Kidney epithelial cell (primary cell): Measurements from ENCODE around the gene ZNF692. TPM values are rescaled to one million over a fixed set of nuclear protein-coding genes. Genes with fewer than 3 reads are reported as not detected.

Experiments used
- DNase-seq: peaks from one replicate; pipeline ENCODE4 v3.0.0-alpha.2; 2010; ENCODE audit warnings: low read depth
- H3K27me3 ChIP-seq: 2 replicates; pipeline ENCODE4 v1.6.0; 2011; ENCODE audit warnings: low read length; ENCODE audit not compliant: control insufficient read depth, insufficient read depth
- H3K36me3 ChIP-seq: 2 replicates; pipeline ENCODE4 v1.5.1; 2011; ENCODE audit warnings: low read length; ENCODE audit not compliant: control insufficient read depth, insufficient read depth
- H3K4me3 ChIP-seq: 2 replicates; pipeline ENCODE4 v1.5.1; 2011; ENCODE audit warnings: low read depth, mild to moderate bottlenecking, control low read depth, low read length
- total RNA-seq: library from RNA; depleted of rRNA; stranded (reverse); fragments of >200 nt; gene quantifications from 2 replicates; pipeline ENCODE4 v1.2.3, GENCODE V29; 2015
- TF ChIP-seq, protein P1 (sequence below): IDR thresholded peaks from 2 replicates; pipeline ENCODE4 v1.5.1; 2011; ENCODE audit warnings: mild to moderate bottlenecking, moderate library complexity, low read length, control low read depth, inconsistent platforms; ENCODE audit not compliant: insufficient read depth, poor library complexity, severe bottlenecking

Gene ZNF692
- total RNA-seq, 1 donor from 2014 or later: 20.4 TPM

DNA sequence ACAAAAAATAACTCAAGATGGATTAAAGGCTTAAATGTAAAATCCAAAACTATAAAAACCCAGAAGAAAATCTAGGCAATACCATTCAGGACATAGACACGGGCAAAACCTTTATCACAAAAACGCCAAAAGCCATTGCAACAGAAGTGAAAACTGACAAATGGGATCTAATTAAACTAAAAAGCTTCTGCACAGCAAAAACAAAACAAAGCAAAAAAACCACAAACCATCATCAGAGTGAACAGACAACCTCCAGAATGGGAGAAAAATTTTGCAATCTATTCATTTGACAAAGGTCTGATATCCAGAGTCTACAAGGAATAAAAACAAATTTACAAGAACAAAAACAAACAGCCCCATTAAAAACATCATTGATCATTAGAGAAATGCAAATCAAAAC, 42.7 kb upstream of the ZNF692 start:
- H3K27me3 ChIP-seq: no peaks in the 10 kb centered on the region
- H3K36me3 ChIP-seq: no peaks in the 10 kb centered on the region
- no peak for DNase-seq
- no peak overlapping the region for H3K4me3 ChIP-seq
- TF ChIP-seq, protein P1, sequence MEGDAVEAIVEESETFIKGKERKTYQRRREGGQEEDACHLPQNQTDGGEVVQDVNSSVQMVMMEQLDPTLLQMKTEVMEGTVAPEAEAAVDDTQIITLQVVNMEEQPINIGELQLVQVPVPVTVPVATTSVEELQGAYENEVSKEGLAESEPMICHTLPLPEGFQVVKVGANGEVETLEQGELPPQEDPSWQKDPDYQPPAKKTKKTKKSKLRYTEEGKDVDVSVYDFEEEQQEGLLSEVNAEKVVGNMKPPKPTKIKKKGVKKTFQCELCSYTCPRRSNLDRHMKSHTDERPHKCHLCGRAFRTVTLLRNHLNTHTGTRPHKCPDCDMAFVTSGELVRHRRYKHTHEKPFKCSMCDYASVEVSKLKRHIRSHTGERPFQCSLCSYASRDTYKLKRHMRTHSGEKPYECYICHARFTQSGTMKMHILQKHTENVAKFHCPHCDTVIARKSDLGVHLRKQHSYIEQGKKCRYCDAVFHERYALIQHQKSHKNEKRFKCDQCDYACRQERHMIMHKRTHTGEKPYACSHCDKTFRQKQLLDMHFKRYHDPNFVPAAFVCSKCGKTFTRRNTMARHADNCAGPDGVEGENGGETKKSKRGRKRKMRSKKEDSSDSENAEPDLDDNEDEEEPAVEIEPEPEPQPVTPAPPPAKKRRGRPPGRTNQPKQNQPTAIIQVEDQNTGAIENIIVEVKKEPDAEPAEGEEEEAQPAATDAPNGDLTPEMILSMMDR: no peak

DNA sequence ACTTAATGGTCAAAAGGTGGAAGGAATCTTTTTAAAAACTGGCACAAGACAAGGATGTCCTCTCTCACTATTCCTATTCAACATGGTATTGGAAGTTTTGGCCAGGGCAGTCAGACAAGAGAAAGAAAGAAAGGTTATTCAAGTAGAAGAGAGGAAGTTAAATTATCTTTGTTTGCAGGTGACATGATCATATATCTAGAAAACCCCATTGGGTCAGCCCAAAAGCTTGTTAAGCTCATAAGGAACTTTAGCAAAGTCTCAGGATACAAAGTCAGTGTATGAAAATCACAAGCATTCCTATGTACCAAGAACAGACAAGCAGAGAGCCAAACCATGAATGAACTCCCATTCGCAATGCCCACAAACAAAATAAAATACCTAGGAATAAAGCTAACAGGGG, 41.8 kb upstream of the ZNF692 start:
- no peak overlapping the region for H3K4me3 ChIP-seq
- no peaks in the 10 kb centered on the region for H3K36me3 ChIP-seq
- TF ChIP-seq, protein P1: no peak
- no peak for DNase-seq
- no peaks in the 10 kb centered on the region for H3K27me3 ChIP-seq

GRCh38 chr1:248897412-248898337, 38.8 kb upstream of the ZNF692 start:
- TF ChIP-seq, protein P1: no peak
- Histone ChIP-seq H3K27me3 (no peaks in the 10 kb centered on the region), H3K4me3 (no peak overlapping the region), H3K36me3 (no peaks in the 10 kb centered on the region)
- no peak for DNase-seq

- DNase-seq: no peak
- TF ChIP-seq, protein P1: no peak
- no peaks in the 10 kb centered on the region for H3K27me3 ChIP-seq
- no peak overlapping the region for H3K4me3 ChIP-seq
- no peaks in the 10 kb centered on the region for H3K36me3 ChIP-seq
Observed at GRCh38 chr1:248894837-248895236, 36.0 kb upstream of the ZNF692 start.

DNA sequence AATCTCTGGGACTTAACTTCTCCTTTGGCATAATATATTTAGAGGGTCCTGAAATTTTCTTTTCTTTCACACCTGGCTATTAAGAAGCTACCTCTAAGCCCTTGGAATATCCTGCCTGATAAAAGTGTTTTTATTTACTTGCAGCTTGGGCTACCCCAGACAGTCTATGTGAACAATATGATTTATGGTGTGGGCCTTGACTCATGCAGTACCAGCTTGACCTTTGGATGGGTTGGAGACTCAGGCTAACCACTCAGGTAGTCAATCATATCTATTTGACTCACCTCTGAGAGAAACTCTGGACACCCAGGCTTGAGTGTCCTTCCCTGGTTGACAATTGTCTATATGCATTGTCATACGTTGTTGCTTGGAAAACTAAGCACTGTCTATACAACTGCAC, 33.7 kb upstream of the ZNF692 start:
- TF ChIP-seq, protein P1: no peak
- Histone ChIP-seq H3K36me3 (no peaks in the 10 kb centered on the region), H3K27me3 (no peaks in the 10 kb centered on the region), H3K4me3 (no peak overlapping the region)
- no peak for DNase-seq

DNA sequence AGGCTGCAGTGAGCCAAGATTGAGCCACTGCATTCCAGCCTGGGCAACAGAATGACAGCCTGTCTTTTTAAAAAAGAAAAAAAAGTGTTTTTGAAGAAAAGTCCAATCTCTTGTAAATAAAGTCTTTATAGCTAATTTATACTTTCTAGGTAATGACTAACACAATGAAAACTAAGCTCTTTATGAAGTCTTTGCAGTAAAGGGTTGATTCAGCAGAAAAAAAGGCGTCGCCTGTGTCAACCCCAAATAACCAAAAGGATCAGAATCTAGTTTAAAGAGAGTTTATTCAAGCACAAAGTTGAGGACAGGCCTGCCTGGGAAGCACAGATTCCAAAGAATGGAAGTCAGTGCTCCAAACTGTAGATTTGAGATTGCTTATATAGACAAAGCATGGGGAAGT, 32.9 kb upstream of the ZNF692 start:
- TF ChIP-seq, protein P1: no peak

More for the DNA sequence above, 32.9 kb upstream of the ZNF692 start:
- no peak for DNase-seq
- no peaks in the 10 kb centered on the region for H3K36me3 ChIP-seq
- no peak overlapping the region for H3K4me3 ChIP-seq
- H3K27me3 ChIP-seq: no peaks in the 10 kb centered on the region
